Neural cell (in vitro differentiated cells): ENCODE measurements around the gene GRIN1.

Experiments
- EP300 ChIP-seq: fragments of 450-650 bp; conservative IDR thresholded peaks from 2 replicates; pipeline ENCODE4 v1.6.1; 2014; ENCODE audit warnings: antibody characterized with exemption, mild to moderate bottlenecking, moderate library complexity; ENCODE audit not compliant: poor library complexity, severe bottlenecking
- EZH2 ChIP-seq: fragments of 200-600, 300-800 bp; shearing (Covaris generic), sonication (generic); IDR thresholded peaks from 2 replicates; pipeline ENCODE4 v1.6.1; 2014; ENCODE audit warnings: antibody characterized with exemption, low read length, borderline replicate concordance, mild to moderate bottlenecking; ENCODE audit not compliant: insufficient read depth, poor library complexity, severe bottlenecking
- POLR2AphosphoS5 ChIP-seq: IDR thresholded peaks from 2 replicates; pipeline ENCODE4 v1.6.1; 2012
- RAD21 ChIP-seq: fragments of 450-650 bp; conservative IDR thresholded peaks from 2 replicates; pipeline ENCODE4 v1.6.1; 2014; ENCODE audit warnings: antibody characterized with exemption, mild to moderate bottlenecking, moderate library complexity
- SMC3 ChIP-seq: fragments of 450-650 bp; conservative IDR thresholded peaks from 2 replicates; pipeline ENCODE4 v1.6.1; 2014; ENCODE audit warnings: antibody characterized with exemption, mild to moderate bottlenecking, moderate library complexity; ENCODE audit not compliant: poor library complexity
- TAF1 ChIP-seq: IDR thresholded peaks from 2 replicates; pipeline ENCODE4 v1.6.1; 2012; ENCODE audit warnings: low read depth
- TF ChIP-seq, protein P1 (sequence below): fragments of 450-650 bp; IDR thresholded peaks from 2 replicates; pipeline ENCODE4 v1.5.1; 2014; ENCODE audit warnings: antibody characterized with exemption, mild to moderate bottlenecking, moderate library complexity; ENCODE audit not compliant: poor library complexity, severe bottlenecking
- TF ChIP-seq, protein P2 (sequence below): IDR thresholded peaks from 2 replicates; pipeline ENCODE4 v1.6.1; 2012; ENCODE audit warnings: borderline replicate concordance

DNA sequence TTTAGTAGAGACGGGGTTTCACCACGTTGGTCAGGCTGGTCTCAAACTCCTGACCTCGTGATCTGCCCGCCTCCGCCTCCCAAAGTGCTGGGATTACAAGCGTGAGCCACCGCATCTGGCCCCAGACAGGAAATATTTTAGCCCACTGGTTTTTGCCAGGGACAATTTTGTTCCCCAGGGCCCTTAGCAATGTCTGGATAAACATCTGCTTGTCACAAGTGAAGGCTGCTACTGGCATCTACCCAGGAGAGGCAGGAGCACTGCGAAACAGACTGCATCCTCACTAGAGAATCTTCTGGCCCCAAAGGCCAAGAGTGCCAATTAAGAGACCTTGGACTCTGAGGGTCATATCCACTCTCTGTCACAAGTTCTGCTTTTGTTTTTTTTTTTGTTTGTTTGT, 64.0 kb downstream of the GRIN1 start:
- TF ChIP-seq TAF1 = no peak
- TF ChIP-seq, protein P1, sequence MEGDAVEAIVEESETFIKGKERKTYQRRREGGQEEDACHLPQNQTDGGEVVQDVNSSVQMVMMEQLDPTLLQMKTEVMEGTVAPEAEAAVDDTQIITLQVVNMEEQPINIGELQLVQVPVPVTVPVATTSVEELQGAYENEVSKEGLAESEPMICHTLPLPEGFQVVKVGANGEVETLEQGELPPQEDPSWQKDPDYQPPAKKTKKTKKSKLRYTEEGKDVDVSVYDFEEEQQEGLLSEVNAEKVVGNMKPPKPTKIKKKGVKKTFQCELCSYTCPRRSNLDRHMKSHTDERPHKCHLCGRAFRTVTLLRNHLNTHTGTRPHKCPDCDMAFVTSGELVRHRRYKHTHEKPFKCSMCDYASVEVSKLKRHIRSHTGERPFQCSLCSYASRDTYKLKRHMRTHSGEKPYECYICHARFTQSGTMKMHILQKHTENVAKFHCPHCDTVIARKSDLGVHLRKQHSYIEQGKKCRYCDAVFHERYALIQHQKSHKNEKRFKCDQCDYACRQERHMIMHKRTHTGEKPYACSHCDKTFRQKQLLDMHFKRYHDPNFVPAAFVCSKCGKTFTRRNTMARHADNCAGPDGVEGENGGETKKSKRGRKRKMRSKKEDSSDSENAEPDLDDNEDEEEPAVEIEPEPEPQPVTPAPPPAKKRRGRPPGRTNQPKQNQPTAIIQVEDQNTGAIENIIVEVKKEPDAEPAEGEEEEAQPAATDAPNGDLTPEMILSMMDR = no peak
- TF ChIP-seq, protein P2, sequence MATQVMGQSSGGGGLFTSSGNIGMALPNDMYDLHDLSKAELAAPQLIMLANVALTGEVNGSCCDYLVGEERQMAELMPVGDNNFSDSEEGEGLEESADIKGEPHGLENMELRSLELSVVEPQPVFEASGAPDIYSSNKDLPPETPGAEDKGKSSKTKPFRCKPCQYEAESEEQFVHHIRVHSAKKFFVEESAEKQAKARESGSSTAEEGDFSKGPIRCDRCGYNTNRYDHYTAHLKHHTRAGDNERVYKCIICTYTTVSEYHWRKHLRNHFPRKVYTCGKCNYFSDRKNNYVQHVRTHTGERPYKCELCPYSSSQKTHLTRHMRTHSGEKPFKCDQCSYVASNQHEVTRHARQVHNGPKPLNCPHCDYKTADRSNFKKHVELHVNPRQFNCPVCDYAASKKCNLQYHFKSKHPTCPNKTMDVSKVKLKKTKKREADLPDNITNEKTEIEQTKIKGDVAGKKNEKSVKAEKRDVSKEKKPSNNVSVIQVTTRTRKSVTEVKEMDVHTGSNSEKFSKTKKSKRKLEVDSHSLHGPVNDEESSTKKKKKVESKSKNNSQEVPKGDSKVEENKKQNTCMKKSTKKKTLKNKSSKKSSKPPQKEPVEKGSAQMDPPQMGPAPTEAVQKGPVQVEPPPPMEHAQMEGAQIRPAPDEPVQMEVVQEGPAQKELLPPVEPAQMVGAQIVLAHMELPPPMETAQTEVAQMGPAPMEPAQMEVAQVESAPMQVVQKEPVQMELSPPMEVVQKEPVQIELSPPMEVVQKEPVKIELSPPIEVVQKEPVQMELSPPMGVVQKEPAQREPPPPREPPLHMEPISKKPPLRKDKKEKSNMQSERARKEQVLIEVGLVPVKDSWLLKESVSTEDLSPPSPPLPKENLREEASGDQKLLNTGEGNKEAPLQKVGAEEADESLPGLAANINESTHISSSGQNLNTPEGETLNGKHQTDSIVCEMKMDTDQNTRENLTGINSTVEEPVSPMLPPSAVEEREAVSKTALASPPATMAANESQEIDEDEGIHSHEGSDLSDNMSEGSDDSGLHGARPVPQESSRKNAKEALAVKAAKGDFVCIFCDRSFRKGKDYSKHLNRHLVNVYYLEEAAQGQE = no peak
- TF ChIP-seq RAD21 = no peak
- TF ChIP-seq EZH2 = no peak
- TF ChIP-seq EP300 = no peak
- no peak for TF ChIP-seq POLR2AphosphoS5
- TF ChIP-seq SMC3 = no peak
